Astrocyte (in vitro differentiated cells and primary cell): ENCODE results near the gene APLP2. TPM values are rescaled to one million over a fixed set of nuclear protein-coding genes. Genes with fewer than 3 reads are reported as not detected.

Experiments
- DNase-seq: peaks from one replicate; pipeline ENCODE4 v3.0.0-alpha.2; 2010; ENCODE audit warnings: low read depth
- FAIRE-seq: peaks from 2 replicates; lab custom pipeline; 2011; peaks lifted over from hg19 to GRCh38; lab: Jason Lieb, UNC
- H2AFZ ChIP-seq: 2 replicates; pipeline ENCODE4 v1.6.0; 2012; ENCODE audit warnings: low read depth, low read length, inconsistent platforms
- H3K27ac ChIP-seq: 2 replicates; pipeline ENCODE4 v1.5.1; 2011; ENCODE audit warnings: low read depth, low read length, inconsistent platforms
- H3K27me3 ChIP-seq: 2 replicates; pipeline ENCODE4 v1.6.0; 2011; ENCODE audit warnings: low read length, inconsistent platforms; ENCODE audit not compliant: insufficient read depth
- H3K36me3 ChIP-seq: 2 replicates; pipeline ENCODE4 v1.5.1; 2011; ENCODE audit warnings: low read length, inconsistent platforms; ENCODE audit not compliant: insufficient read depth
- H3K4me1 ChIP-seq: 2 replicates; pipeline ENCODE4 v1.5.1; 2011; ENCODE audit warnings: low read length, inconsistent platforms; ENCODE audit not compliant: insufficient read depth
- H3K4me2 ChIP-seq: 2 replicates; pipeline ENCODE4 v1.6.0; 2012; ENCODE audit warnings: low read length, inconsistent platforms
- H3K4me3 ChIP-seq: 2 replicates; pipeline ENCODE4 v1.5.1; 2011; ENCODE audit warnings: low read depth, mild to moderate bottlenecking, low read length, inconsistent platforms; ENCODE audit not compliant: insufficient read depth
- H3K79me2 ChIP-seq: 2 replicates; pipeline ENCODE4 v1.6.0; 2012; ENCODE audit warnings: mild to moderate bottlenecking, low read length, inconsistent platforms; ENCODE audit not compliant: insufficient read depth
- H3K9ac ChIP-seq: 2 replicates; pipeline ENCODE4 v1.6.0; 2012; ENCODE audit warnings: mild to moderate bottlenecking, low read length, inconsistent platforms
- H3K9me3 ChIP-seq: 2 replicates; pipeline ENCODE4 v1.5.1; 2012; ENCODE audit warnings: low read depth, mild to moderate bottlenecking, low read length, inconsistent platforms; ENCODE audit not compliant: insufficient read depth
- H4K20me1 ChIP-seq: 2 replicates; pipeline ENCODE4 v1.6.0; 2012; ENCODE audit warnings: low read length, inconsistent platforms; ENCODE audit not compliant: insufficient read depth
- H3K27ac Mint-ChIP-seq: one replicate; pipeline ENCODE4 v1.8.0; 2021; ENCODE audit warnings: mild to moderate bottlenecking, mixed read lengths; ENCODE audit not compliant: unreplicated experiment
- H3K27me3 Mint-ChIP-seq: one replicate; pipeline ENCODE4 v1.8.0; 2021; ENCODE audit warnings: low read depth, mixed read lengths; ENCODE audit not compliant: unreplicated experiment
- H3K36me3 Mint-ChIP-seq: one replicate; pipeline ENCODE4 v1.8.0; 2021; ENCODE audit warnings: low read depth, mixed read lengths; ENCODE audit not compliant: unreplicated experiment
- H3K4me1 Mint-ChIP-seq: one replicate; pipeline ENCODE4 v1.8.0; 2021; ENCODE audit warnings: low read depth, mixed read lengths; ENCODE audit not compliant: unreplicated experiment
- H3K4me3 Mint-ChIP-seq: one replicate; pipeline ENCODE4 v1.8.0; 2021; ENCODE audit warnings: mild to moderate bottlenecking, moderate library complexity, mixed read lengths; ENCODE audit not compliant: unreplicated experiment
- H3K9me3 Mint-ChIP-seq: one replicate; pipeline ENCODE4 v1.8.0; 2021; ENCODE audit warnings: mild to moderate bottlenecking, mixed read lengths; ENCODE audit not compliant: unreplicated experiment
- EZH2 ChIP-seq: IDR thresholded peaks from 2 replicates; pipeline ENCODE4 v1.6.1; 2012; ENCODE audit warnings: mild to moderate bottlenecking, low read length, inconsistent platforms; ENCODE audit not compliant: insufficient read depth
- total RNA-seq: library from RNA; stranded (reverse); gene quantifications from 2 replicates; pipeline ENCODE4 v1.2.1, GENCODE V29; 2021
- TF ChIP-seq, protein P1 (sequence below): IDR thresholded peaks from 2 replicates; pipeline ENCODE4 v1.5.1; 2011; ENCODE audit warnings: low read depth, mild to moderate bottlenecking, inconsistent platforms, low read length, moderate library complexity; ENCODE audit not compliant: insufficient read depth

The APLP2 gene
- total RNA-seq, 1 donor from 2014 or later = 849 TPM

DNA sequence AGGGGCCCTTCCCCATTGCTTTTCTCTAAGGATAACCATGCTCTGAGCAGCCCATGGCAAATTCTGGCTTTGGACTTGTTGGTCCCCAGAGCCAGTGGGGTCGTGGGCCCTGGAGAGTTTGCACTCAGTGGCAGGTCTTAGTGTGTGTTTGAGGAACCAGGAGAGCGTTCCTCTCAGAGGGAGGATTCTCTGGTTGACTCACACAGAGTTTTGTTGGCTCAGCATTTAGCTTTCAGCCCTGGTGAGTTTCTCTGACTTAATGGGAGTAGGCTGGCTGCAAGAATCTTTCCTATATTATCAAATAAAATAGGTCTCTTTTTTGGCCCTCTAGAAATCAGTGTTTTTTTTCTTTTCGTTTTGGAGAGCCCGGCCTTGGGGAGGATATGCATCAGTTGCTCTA, 110.8 kb downstream of the APLP2 start:
- DNase-seq = peak; percentile 17
- H3K4me3 Mint-ChIP-seq = no peak overlapping the region
- Histone ChIP-seq H2AFZ (no peak overlapping the region), H3K9me3 (no peaks in the 10 kb centered on the region), H3K27ac (no peak overlapping the region), H3K36me3 (no peaks in the 10 kb centered on the region), H3K4me2 (no peak overlapping the region), H3K4me3 (no peak overlapping the region), H3K79me2 (no peaks in the 10 kb centered on the region), H3K9ac (no peak overlapping the region), H3K4me1 (no peaks in the 10 kb centered on the region), H3K27me3 (no peaks in the 10 kb centered on the region), H4K20me1 (no peaks in the 10 kb centered on the region)
- TF ChIP-seq EZH2 = no peak
- TF ChIP-seq, protein P1, sequence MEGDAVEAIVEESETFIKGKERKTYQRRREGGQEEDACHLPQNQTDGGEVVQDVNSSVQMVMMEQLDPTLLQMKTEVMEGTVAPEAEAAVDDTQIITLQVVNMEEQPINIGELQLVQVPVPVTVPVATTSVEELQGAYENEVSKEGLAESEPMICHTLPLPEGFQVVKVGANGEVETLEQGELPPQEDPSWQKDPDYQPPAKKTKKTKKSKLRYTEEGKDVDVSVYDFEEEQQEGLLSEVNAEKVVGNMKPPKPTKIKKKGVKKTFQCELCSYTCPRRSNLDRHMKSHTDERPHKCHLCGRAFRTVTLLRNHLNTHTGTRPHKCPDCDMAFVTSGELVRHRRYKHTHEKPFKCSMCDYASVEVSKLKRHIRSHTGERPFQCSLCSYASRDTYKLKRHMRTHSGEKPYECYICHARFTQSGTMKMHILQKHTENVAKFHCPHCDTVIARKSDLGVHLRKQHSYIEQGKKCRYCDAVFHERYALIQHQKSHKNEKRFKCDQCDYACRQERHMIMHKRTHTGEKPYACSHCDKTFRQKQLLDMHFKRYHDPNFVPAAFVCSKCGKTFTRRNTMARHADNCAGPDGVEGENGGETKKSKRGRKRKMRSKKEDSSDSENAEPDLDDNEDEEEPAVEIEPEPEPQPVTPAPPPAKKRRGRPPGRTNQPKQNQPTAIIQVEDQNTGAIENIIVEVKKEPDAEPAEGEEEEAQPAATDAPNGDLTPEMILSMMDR = no peak
- H3K27ac Mint-ChIP-seq = no peak overlapping the region
- H3K27me3 Mint-ChIP-seq = peaks cover 6% of the 10 kb centered on the region
- H3K4me1 Mint-ChIP-seq = peaks cover 24% of the 10 kb centered on the region
- peaks cover 3% of the 10 kb centered on the region for H3K9me3 Mint-ChIP-seq
- no peaks in the 10 kb centered on the region for H3K36me3 Mint-ChIP-seq
- FAIRE-seq = no peak

DNA sequence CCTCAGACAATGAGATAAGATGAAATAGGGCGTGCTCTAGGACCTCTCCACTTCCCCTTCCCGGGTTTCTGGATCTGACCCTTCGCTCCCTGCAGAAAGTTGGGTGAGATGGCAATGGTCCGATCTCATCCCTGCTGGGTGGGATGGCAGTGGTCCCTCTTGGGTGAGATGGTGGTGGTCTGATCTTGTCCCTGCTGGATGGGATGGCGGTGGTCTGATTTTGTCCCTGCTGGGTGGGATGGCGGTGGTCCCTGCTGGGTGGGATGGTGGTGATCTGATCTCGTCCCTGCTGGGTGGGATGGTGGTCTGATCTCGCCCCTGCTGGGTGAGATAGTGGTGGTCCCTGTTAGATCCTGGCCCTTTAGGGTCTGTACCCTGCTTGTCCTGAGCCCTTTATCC, 111.2 kb downstream of the APLP2 start:
- Mint-ChIP-seq H3K27me3 (peaks cover 6% of the 10 kb centered on the region), H3K4me1 (peaks cover 24% of the 10 kb centered on the region), H3K27ac (no peak overlapping the region), H3K4me3 (no peak overlapping the region), H3K9me3 (peaks cover 3% of the 10 kb centered on the region), H3K36me3 (no peaks in the 10 kb centered on the region)
- Histone ChIP-seq H3K9ac (no peak overlapping the region), H3K4me1 (no peaks in the 10 kb centered on the region), H3K9me3 (no peaks in the 10 kb centered on the region), H3K4me2 (no peak overlapping the region), H2AFZ (no peak overlapping the region), H4K20me1 (no peaks in the 10 kb centered on the region), H3K27me3 (no peaks in the 10 kb centered on the region), H3K4me3 (no peak overlapping the region), H3K79me2 (no peaks in the 10 kb centered on the region), H3K36me3 (no peaks in the 10 kb centered on the region), H3K27ac (no peak overlapping the region)
- no peak for FAIRE-seq
- no peak for TF ChIP-seq EZH2
- TF ChIP-seq, protein P1 = no peak
- no peak for DNase-seq

DNA sequence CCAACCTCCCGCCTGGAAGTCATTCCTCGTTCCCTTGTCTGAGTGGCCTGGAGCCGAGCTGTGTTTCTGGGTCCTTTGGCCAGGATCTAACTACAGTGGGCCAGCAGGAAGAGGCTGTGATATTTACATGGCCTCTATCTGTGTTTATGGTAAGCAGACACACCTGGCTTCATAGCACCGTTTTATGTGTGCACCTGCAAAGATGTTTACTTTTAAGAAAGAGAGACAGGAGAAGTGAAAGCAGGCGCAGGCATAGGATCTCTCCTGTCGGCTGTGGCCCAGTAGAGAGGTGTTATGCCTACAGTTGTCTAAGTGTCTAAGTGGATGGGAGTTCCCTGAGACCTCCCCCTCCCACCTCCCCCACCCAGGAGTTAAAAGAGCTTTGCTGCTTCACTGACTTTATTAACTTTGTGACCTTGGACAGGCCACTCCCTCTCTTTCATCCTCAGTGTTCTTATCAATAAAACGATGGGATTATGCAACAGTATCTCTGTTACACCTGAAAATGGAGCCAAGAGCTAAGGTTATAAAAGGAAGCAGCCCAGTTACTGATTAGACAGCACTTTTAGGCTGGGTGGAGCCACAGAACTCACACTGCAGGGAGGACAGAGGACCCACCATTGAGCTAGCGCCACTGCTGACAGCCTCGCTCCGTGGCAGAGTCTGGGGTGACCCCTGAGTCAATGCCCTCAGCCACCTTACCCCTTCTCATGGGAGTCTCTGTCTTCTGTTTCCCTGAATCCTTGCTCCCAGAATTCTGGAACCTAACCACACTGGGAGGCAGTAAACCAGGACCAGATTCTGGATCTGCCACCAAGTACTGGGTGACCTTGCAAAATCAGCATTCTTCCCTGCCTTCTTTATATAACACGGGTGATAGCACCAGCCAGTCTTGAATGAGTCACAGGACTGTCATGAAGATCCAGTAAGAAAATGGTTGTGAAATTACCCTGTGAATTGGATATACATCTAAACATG, 111.9 kb downstream of the APLP2 start:
- Histone ChIP-seq H3K4me2 (no peak overlapping the region), H4K20me1 (no peaks in the 10 kb centered on the region), H3K79me2 (no peaks in the 10 kb centered on the region), H3K9ac (no peak overlapping the region), H3K27me3 (no peaks in the 10 kb centered on the region), H3K4me1 (no peaks in the 10 kb centered on the region), H3K9me3 (no peaks in the 10 kb centered on the region), H3K27ac (no peak overlapping the region), H2AFZ (no peak overlapping the region), H3K4me3 (no peak overlapping the region), H3K36me3 (no peaks in the 10 kb centered on the region)
- no peak for TF ChIP-seq EZH2
- TF ChIP-seq, protein P1 = no peak
- DNase-seq = peak; percentile 61
- Mint-ChIP-seq H3K4me3 (no peak overlapping the region), H3K9me3 (peaks cover 3% of the 10 kb centered on the region), H3K27ac (no peak overlapping the region), H3K27me3 (peaks cover 6% of the 10 kb centered on the region), H3K4me1 (peaks cover 24% of the 10 kb centered on the region), H3K36me3 (no peaks in the 10 kb centered on the region)
- FAIRE-seq = no peak
